Measurements from ENCODE around the gene BUD31.

GRCh38 chr7:99404977-99405320 is 3.8 kb upstream of the BUD31 start:
- TF ChIP-seq GATA2 (IDR thresholded peaks at IDR 0.05; ENCODE audit: low read depth, low read length), result no peak
- TF ChIP-seq GATA3 (IDR thresholded peaks at IDR 0.05; ENCODE audit: low read depth, low read length), result no peak

Data from SH-SY5Y (cell line).